OCI-LY7 (cell line): Measurements from ENCODE around the gene HIP1. TPM values are rescaled to one million over a fixed set of nuclear protein-coding genes. Genes with fewer than 3 reads are reported as not detected.

Experiments used
- BruUV-seq: library from RNA; stranded (reverse); fragments of 400-500 nt; replicated peaks from 2 replicates; lab custom pipeline; 2021; lab: Mats Ljungman, UMichigan
- CTCF ChIA-PET: fragments of 300-600 bp; sonication (Branson Sonifier 250); formaldehyde crosslinking; loops from one replicate; lab custom pipeline; 2022; ENCODE audit warnings: antibody characterized with exemption; ENCODE audit not compliant: unreplicated experiment; lab: Charles Lee
- POLR2A ChIA-PET: fragments of 300-600 bp; sonication (Branson Sonifier 250); formaldehyde crosslinking; loops from one replicate; lab custom pipeline; 2022; ENCODE audit warnings: antibody characterized with exemption; lab: Charles Lee
- DNase-seq: peaks from one replicate; pipeline ENCODE4 v3.0.0-alpha.2; 2015; ENCODE audit warnings: low spot score
- H2AFZ ChIP-seq: fragments of 200-600 bp; sonication (generic), shearing (Covaris generic); 2 replicates; pipeline ENCODE4 v1.6.1; 2014; ENCODE audit warnings: mild to moderate bottlenecking, antibody characterized with exemption, low read length, moderate library complexity
- H3K27ac ChIP-seq: fragments of 200-600 bp; sonication (generic); 2 replicates; pipeline ENCODE4 v1.5.1; 2014; ENCODE audit warnings: mixed run types, low read depth, mild to moderate bottlenecking, moderate library complexity, low read length, inconsistent platforms; ENCODE audit not compliant: poor library complexity, severe bottlenecking
- H3K36me3 ChIP-seq: fragments of 200-600 bp; sonication (generic); 2 replicates; pipeline ENCODE4 v1.6.1; 2014; ENCODE audit warnings: mild to moderate bottlenecking, antibody characterized with exemption, low read length, moderate library complexity, mixed read lengths; ENCODE audit not compliant: insufficient read depth
- H3K4me1 ChIP-seq: fragments of 200-600 bp; sonication (generic); 2 replicates; pipeline ENCODE4 v1.5.1; 2014; ENCODE audit warnings: mild to moderate bottlenecking, low read length; ENCODE audit not compliant: insufficient read depth, poor library complexity, severe bottlenecking
- H3K4me2 ChIP-seq: fragments of 200-600 bp; sonication (generic); 2 replicates; pipeline ENCODE4 v1.6.1; 2014; ENCODE audit warnings: mild to moderate bottlenecking, low read length
- H3K4me3 ChIP-seq: fragments of 200-600 bp; sonication (generic); 2 replicates; pipeline ENCODE4 v1.5.1; 2014; ENCODE audit warnings: mild to moderate bottlenecking, low read depth, low read length; ENCODE audit not compliant: poor library complexity, severe bottlenecking
- H3K79me2 ChIP-seq: fragments of 200-600 bp; sonication (generic); 2 replicates; pipeline ENCODE4 v1.6.1; 2016; ENCODE audit warnings: low read depth, mild to moderate bottlenecking, low read length, moderate library complexity, mixed read lengths; ENCODE audit not compliant: insufficient read depth
- H3K9me2 ChIP-seq: fragments of 200-600 bp; sonication (generic); 2 replicates; pipeline ENCODE4 v1.6.1; 2016; ENCODE audit warnings: mild to moderate bottlenecking, low read length, mixed read lengths; ENCODE audit not compliant: insufficient read depth
- H3K9me3 ChIP-seq: fragments of 200-600 bp; sonication (generic); 2 replicates; pipeline ENCODE4 v1.6.1; 2014; ENCODE audit warnings: mild to moderate bottlenecking, mixed run types, low read length, mixed read lengths
- H4K20me1 ChIP-seq: fragments of 200-600 bp; sonication (generic); 2 replicates; pipeline ENCODE4 v1.6.1; 2014; ENCODE audit warnings: mild to moderate bottlenecking, antibody characterized with exemption, low read length, moderate library complexity, mixed read lengths; ENCODE audit not compliant: insufficient read depth
- CTCF ChIP-seq: fragments of 200-600 bp; sonication (generic); conservative IDR thresholded peaks from 2 replicates; pipeline ENCODE4 v1.5.1; 2014; ENCODE audit warnings: mild to moderate bottlenecking, antibody characterized with exemption, low read length, moderate library complexity, mixed read lengths
- EZH2phosphoT487 ChIP-seq: fragments of 200-600 bp; sonication (generic); IDR thresholded peaks from 2 replicates; pipeline ENCODE4 v1.6.1; 2018; ENCODE audit warnings: low read depth, borderline replicate concordance, mild to moderate bottlenecking, mixed run types, antibody characterized with exemption, low read length, moderate library complexity, mixed read lengths
- intact Hi-C: fragments of 100-400 bp; cut with micrococcal nuclease; formaldehyde crosslinking; loops from one replicate; pipeline ENCODE4 v1.10.0; 2022; ENCODE audit not compliant: unreplicated experiment
- total RNA-seq, 2 experiments: library from RNA; depleted of rRNA in 1 of 2; stranded (reverse); fragments of >200 nt in 1 of 2; shearing (Covaris generic) in 1 of 2; gene quantifications; 2 replicates each; pipeline ENCODE4 v1.2.3, GENCODE V29; 2014 to 2022

HIP1 gene
- total RNA-seq, 2 experiments from 2014 or later = 15.0 to 27.8 TPM

- no peaks in the 10 kb centered on the region for H3K9me3 ChIP-seq
- H3K27ac ChIP-seq = peak overlapping the region; percentile 92
- no peaks in the 10 kb centered on the region for H4K20me1 ChIP-seq
- H3K9me2 ChIP-seq = no peaks in the 10 kb centered on the region
- ChIA-PET CTCF (interaction anchor here (0.9 kb wide), 1 partner anchor 52 kb away, joined by 3 read pairs; no protein-coding TSS in a partner anchor), POLR2A (interaction anchor here (0.6 to 1.9 kb wide), 4 partner anchors 10 to 139 kb away, joined by 4 to 10 read pairs (median 7); no protein-coding TSS in a partner anchor)
- TF ChIP-seq CTCF (no peak), EZH2phosphoT487 (no peak)
- BruUV-seq = no TSS peak
- H3K4me1 ChIP-seq = peaks cover 72% of the 10 kb centered on the region
- intact Hi-C loops = loop anchor here (1.0 to 5.0 kb wide), 4 partner anchors 25 to 66 kb away; no protein-coding TSS in a partner anchor
- H3K36me3 ChIP-seq = 0 out of 2 replicates have a peak, but pooled peaks cover 4% of the 10 kb centered on the region
- peak overlapping the region; percentile 60 for H3K4me3 ChIP-seq
- peak overlapping the region; percentile 9; the same call in 1 of the 2 replicates for H2AFZ ChIP-seq
- DNase-seq = peak; percentile 90
- H3K79me2 ChIP-seq = no peaks in the 10 kb centered on the region
- peak overlapping the region; percentile 90 for H3K4me2 ChIP-seq
Measured at GRCh38 chr7:75688200-75689136, 50.3 kb downstream of the HIP1 start.

- no TSS peak for BruUV-seq
- 0 out of 2 replicates have a peak, but pooled peaks cover 4% of the 10 kb centered on the region for H3K36me3 ChIP-seq
- H3K9me2 ChIP-seq = no peaks in the 10 kb centered on the region
- H3K4me2 ChIP-seq = peak overlapping the region; percentile 90
- peaks cover 62% of the 10 kb centered on the region for H3K4me1 ChIP-seq
- POLR2A ChIA-PET = interaction anchor here (0.5 to 1.4 kb wide), 6 partner anchors 24 to 88 kb away, joined by 3 to 8 read pairs (median 4); no protein-coding TSS in a partner anchor
- no peak for DNase-seq
- intact Hi-C loops = loop anchor here (1.0 to 5.0 kb wide), 4 partner anchors 24 to 65 kb away; no protein-coding TSS in a partner anchor
- peak overlapping the region; percentile 92 for H3K27ac ChIP-seq
- peak overlapping the region; percentile 60 for H3K4me3 ChIP-seq
- no peaks in the 10 kb centered on the region for H4K20me1 ChIP-seq
- CTCF ChIA-PET = no interaction called here
- no peaks in the 10 kb centered on the region for H3K79me2 ChIP-seq
- H2AFZ ChIP-seq = peak overlapping the region; percentile 9; the same call in 1 of the 2 replicates
- TF ChIP-seq CTCF = 0 out of 2 replicates have a peak, but pooled peaks have one; percentile 9
- TF ChIP-seq EZH2phosphoT487 = no peak
- H3K9me3 ChIP-seq = no peaks in the 10 kb centered on the region
Measured at GRCh38 chr7:75687246-75688088, 51.3 kb downstream of the HIP1 start.
